ENCODE data around the gene AKT1. TPM values are rescaled to one million over a fixed set of nuclear protein-coding genes. Genes with fewer than 3 reads are reported as not detected.
"Not testable (repeated sequence)": the region's sequence is repeated elsewhere in the genome, so short reads cannot be mapped to it uniquely, and the experiment has no call there.

The AKT1 gene
- total RNA-seq, 1 donor from 2014 or later = 116 TPM

- DNase-seq (ENCODE audit: low spot score) = no peak
Observed at GRCh38 chr14:104739026-104739425, 56.5 kb downstream of the AKT1 start.

DNA sequence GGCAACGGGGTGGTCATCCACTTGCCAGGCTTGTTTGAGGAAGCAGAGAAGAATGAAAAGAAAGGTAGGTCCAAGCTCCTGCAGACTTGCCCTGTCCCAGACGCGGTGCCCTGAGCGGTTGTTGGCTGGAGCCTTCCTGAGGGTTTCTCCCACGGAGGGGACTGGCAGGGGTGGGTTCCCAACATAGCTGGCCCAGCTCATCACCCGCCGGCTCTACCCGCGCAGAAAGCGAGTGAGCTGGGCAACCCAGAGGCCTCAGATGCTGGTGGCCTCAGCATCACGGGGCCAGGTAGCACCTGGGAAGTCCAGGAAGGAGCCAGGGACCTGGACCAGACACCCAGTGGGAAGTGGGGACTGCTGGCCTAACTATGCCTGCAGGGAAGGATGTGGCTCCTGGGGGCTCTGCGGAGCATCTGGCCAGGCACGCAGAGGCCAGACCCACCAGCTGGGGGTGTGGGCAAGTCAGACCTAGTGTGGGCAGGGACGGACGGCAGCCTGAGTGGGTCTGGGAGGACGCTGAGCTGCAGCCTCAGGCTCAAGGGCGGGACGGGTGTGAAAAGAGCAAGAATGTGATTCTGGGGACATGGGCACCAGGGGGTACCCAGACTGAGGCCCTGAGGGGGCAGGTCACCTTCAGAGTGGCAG lies 57.1 kb downstream of the AKT1 start:
- DNase-seq (ENCODE audit: low spot score) = no peak

GRCh38 chr14:104735830-104736642 lies 59.5 kb downstream of the AKT1 start:
- peak; percentile 94 for DNase-seq (ENCODE audit: low spot score)

GRCh38 chr14:104734991-104735779 lies 60.4 kb downstream of the AKT1 start:
- no peak for DNase-seq (ENCODE audit: low spot score)

GRCh38 chr14:104734601-104734990 lies 61.0 kb downstream of the AKT1 start:
- DNase-seq (ENCODE audit: low spot score) = no peak

GRCh38 chr14:104734051-104734587 lies 61.4 kb downstream of the AKT1 start:
- no peak for DNase-seq (ENCODE audit: low spot score)

GRCh38 chr14:104732931-104733681 lies 62.4 kb downstream of the AKT1 start:
- no peak for DNase-seq (ENCODE audit: low spot score)

DNA sequence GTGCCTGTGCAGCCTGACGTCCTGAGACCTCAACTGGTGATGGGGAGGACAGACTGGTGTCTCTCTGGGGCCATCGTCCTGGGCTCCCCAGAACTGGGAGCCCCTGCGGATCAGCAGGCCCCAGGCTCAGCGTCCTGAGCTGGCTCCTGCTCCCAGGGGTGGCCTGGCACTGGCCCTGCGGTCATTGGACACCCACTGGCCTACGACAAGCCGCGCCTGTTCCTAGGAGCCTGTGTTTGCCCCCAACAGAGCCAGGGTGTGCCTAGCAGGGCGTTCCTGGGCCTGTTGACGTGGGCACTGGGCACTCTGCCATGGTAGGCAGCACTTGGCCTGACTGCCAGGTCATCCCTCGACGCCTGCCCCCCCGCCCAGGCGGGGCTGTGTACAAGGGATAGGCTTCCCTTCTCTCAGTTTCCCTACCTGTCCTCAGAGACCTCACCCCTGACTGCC lies 63.2 kb downstream of the AKT1 start:
- peak; percentile 87 for DNase-seq (ENCODE audit: low spot score)

DNA sequence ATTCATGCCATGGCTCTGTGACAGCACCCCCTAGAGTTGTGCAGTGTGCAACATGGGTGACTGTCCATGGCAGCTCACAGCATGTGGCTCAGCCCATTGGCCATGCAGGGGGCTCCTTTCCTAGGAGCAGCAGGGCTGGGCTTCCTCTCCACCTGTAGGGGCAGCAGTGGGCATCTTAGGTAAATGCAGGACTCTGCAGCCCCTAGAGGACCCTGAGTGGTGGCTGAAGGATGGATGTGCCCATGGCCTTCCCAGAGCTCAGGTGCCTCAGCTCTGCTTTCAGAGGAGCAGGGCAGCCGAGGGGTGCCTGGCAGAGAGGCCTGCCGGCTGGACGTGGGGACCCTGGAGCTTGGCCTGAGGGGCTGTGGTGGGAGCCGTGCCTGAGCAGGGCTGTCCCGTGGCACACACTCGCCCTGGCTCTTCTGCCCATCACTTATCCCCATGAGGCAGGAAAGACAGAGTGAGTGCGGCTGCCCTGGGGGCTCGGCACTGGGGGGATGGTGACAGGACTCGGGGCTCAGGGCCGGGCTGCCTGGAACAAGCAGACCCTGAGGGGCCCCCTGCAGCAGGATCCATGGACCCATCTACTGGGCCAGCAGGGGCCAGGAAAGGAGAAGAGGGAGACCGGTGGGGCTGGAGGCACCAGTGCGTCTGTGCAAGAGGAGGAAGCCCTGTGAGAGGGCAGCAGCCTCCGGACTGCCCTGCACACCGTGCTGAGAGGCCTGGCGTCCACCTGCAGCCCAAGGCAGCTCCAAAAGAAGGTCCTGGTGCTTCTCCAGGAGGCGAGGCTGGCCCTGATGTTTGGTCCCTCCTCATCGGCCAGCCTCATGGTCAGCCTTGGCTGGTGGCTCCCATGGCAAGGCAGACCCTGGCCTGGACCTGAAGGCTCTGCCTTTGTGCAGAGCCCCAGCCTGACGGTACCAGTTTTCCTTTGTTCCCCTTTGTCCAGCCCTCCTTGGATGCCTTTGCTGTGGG lies 63.9 kb downstream of the AKT1 start:
- DNase-seq (ENCODE audit: low spot score) = no peak

DNA sequence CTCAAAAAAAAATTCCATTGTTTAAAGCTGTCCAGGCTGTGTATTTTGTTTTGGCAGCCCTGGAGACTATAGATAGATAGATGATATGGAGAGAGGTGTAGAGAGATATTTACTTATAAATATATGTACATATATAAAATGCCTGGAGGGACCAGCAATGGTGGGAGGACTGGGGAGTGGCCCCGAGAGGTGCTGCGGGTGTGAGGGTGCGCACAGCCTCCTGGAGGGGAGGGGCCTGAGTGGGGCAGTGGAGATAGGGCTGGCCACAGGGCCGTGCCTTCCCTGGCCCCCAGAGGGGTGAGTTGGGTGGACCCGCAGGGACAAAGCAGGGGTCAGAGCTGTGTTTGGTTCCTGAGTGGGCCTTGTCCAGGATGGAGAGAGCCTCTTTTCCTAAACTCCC lies 65.1 kb downstream of the AKT1 start:
- DNase-seq (ENCODE audit: low spot score) = no peak

DNA sequence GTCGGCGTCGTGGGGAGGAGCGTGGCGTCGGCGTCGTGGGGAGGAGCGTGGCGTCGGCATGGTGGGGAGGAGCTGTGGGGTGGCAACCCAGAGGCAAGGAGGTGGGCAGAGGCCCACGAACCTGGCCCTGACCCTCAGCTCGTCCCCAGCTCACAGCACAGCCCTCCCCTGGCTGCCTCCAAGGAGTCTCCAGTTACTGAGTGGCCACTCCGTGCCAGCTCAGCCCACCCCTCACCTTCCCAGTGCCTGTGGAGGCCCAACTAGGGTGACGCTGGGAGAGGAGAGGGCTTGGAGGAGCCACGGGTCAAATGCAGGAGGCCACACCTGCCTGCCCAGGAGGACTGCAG lies 65.7 kb downstream of the AKT1 start:
- DNase-seq (ENCODE audit: low spot score) = no peak

- not testable (repeated sequence) for DNase-seq (ENCODE audit: low spot score)
Observed at GRCh38 chr14:104729176-104729834, 66.2 kb downstream of the AKT1 start.

GRCh38 chr14:104728631-104729030 lies 66.9 kb downstream of the AKT1 start:
- no peak for DNase-seq (ENCODE audit: low spot score)

- DNase-seq (ENCODE audit: low spot score) = no peak
Observed at GRCh38 chr14:104726600-104727451, 68.7 kb downstream of the AKT1 start.

- no peak for DNase-seq (ENCODE audit: low spot score)
Observed at GRCh38 chr14:104725772-104726548, 69.6 kb downstream of the AKT1 start.

- DNase-seq (ENCODE audit: low spot score) = no peak
Observed at GRCh38 chr14:104724981-104725771, 70.4 kb downstream of the AKT1 start.

GRCh38 chr14:104724407-104724980 lies 71.1 kb downstream of the AKT1 start:
- peak; percentile 74 for DNase-seq (ENCODE audit: low spot score)
